ENCODE measurements around the gene HIGD2A.

The HIGD2A gene, protein sequence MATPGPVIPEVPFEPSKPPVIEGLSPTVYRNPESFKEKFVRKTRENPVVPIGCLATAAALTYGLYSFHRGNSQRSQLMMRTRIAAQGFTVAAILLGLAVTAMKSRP

GRCh38 chr5:176388444-176389134 lies at the start of gene HIGD2A, which contains the start of gene NOP16:
TSS of gene HIGD2A (plus strand) at chr5:176388751. CDS start at chr5:176388820, 69 bp downstream.
TSS of gene NOP16 (minus strand) at chr5:176388598. CDS start at chr5:176388539, 59 bp downstream.
- DNase-seq (ENCODE audit: low read depth in 3 of 3, low spot score in 1 of 3): peak; percentile 96 to 98 (median 98)

DNA sequence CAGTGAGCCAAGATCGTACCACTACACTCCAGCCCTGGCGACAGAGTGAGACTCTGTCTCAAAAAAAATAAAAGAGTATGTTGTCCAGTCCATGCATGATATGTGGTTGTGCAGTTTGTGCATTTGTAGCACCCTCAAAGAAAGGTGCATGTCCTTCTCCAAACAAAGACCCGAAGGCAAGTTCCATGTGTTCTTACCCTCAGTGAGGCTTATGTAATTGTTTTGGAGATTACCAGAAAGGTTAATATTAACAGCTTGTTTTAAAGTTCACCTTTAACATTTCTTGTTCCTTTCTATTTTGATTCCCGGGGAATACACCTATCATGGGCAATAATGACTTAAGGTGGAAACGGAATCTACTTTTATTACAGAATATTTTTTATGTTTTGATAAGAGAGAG lies 49.2 kb upstream of the HIGD2A start:
- no peak for DNase-seq (ENCODE audit: low read depth in 3 of 3, low spot score in 1 of 3)

DNA sequence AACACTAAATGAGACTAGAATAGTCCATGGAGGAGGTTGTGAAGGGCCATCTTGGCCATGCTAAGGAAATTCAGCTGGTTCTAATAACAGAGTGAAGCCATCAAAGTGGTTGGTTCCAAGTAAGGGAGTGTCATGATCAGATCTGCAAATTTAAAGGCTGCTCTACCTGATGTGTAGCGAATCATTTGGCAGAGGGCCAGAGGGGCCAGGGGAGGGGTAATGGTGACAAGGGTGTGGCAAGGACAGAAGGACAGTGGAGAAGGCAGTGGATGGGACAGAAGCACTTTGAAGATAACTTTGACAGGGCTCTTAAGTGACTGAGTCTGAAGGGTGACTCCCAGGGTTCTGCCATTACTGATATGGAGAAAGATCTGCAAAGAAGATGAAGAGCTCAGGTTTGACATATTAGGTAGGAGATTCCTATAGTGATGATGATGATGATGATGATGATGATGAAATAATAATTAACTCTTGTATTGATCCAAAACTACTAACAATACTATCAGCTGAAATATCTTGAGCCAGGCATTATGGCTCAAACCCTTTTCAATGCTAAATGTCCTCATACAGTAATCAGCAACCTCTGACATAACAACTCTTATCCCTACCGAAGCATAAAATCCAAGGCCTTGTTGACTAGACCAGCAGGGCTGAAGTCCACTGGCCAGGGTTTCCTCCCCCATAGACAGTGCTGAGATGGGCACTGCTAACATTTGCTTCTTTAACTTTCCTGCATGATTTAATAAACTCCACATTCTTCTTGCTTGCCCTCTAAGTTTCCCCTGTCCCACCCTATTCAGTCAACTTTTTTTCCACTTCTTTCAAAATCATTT lies 47.0 kb upstream of the HIGD2A start:
- DNase-seq (ENCODE audit: low read depth in 3 of 3, low spot score in 1 of 3): no peak

DNA sequence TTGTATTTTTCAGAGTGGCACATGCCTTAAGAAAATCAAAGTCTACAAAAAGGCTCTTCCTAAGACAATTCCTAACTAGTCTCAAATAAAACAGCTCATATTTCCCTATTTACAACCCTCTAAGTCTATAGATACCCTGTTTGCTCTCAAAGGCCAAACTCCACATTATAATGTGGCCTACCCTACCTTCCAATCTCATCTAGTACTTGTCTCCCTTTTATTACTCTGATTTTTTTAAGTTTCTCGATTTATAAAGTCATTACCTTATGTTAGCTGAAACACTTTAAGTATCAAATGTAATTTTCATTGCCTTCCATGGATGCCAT lies 46.4 kb upstream of the HIGD2A start:
- no peak for DNase-seq (ENCODE audit: low read depth in 3 of 3, low spot score in 1 of 3)

- no peak for DNase-seq (ENCODE audit: low read depth in 3 of 3, low spot score in 1 of 3)
These were observed 45.6 kb upstream of the HIGD2A start for GRCh38 chr5:176342766-176343458.

- no peak for DNase-seq (ENCODE audit: low read depth in 3 of 3, low spot score in 1 of 3)
These were observed 38.1 kb upstream of the HIGD2A start for GRCh38 chr5:176350416-176350815.

GRCh38 chr5:176352116-176352878 lies 36.3 kb upstream of the HIGD2A start:
- no peak for DNase-seq (ENCODE audit: low read depth in 3 of 3, low spot score in 1 of 3)

DNA sequence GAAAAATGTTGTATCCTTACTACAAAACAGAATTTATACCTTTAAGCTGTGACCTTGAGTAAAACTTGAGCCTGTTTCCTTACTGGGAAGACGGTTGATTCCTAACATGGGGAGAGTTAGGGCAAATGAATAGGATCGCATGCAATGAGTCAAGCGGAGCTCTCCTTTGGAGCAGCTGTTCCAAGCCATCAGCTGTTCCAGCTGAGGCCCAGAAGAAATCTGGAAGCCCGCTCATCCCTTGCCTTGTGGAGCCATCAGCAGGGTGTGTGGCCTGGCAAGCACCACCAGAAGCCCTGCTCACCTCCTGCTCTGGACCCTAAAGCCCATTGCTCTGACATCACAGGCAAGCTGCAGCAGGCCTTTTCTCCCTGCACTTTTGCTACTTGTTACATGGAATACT lies 35.0 kb upstream of the HIGD2A start:
- no peak for DNase-seq (ENCODE audit: low read depth in 3 of 3, low spot score in 1 of 3)

DNA sequence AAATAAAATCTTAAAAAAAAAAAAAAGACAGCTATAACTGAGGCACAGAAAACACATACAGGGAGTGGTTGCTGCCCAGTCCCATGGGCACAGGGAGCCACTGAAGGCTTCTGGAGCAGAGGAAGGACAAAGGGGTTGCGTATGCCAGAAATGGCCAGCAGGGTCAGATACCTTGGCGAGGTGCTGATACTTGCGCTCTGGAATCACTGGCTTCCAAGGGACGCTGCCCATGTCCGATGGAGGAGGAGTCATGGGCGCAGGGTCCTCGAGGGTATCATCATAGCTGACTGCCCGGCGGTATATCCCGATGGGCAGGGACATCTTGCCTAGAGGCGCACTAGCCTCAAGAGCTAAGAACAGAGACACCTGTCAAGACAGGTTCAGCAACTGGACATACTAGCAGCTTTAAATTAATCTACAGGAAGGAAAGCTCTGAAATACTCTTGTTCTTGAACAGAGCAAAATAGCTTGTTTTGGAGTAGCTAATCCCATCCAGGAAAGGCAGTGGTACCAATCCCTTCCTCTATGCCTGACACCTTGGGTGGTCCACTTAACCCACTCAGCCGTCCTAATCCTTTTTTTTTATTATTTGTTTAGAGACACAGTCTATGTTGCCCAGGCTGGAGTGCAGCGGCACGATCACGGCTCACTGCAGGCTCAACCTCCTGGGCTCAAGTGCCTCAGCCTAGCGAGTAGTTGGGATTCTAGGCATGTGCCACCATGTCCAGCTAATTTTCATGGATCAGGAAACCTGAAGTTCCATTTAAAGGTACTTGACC lies 33.0 kb upstream of the HIGD2A start:
- no peak for DNase-seq (ENCODE audit: low read depth in 3 of 3, low spot score in 1 of 3)

GRCh38 chr5:176356179-176356566 lies 32.4 kb upstream of the HIGD2A start:
- no peak for DNase-seq (ENCODE audit: low read depth in 3 of 3, low spot score in 1 of 3)

DNA sequence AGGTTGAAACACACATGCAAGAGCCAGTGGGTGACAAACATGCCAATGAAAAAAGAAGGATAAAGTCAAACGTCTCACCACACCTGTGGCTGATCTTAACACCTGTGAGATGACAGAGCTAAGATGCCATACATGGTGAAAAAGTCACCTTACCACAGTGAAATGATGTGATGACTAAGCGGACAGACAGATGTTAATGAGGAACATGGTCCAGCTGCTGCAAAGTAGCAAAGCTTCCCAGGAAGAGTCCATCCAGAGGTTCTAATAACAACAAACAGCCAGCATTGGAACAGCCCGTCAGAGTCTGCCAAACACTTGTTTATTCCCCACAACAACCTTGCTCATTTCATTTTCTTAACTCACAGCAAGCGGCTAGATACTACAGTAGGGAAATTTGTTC lies 28.9 kb upstream of the HIGD2A start:
- no peak for DNase-seq (ENCODE audit: low read depth in 3 of 3, low spot score in 1 of 3)

DNA sequence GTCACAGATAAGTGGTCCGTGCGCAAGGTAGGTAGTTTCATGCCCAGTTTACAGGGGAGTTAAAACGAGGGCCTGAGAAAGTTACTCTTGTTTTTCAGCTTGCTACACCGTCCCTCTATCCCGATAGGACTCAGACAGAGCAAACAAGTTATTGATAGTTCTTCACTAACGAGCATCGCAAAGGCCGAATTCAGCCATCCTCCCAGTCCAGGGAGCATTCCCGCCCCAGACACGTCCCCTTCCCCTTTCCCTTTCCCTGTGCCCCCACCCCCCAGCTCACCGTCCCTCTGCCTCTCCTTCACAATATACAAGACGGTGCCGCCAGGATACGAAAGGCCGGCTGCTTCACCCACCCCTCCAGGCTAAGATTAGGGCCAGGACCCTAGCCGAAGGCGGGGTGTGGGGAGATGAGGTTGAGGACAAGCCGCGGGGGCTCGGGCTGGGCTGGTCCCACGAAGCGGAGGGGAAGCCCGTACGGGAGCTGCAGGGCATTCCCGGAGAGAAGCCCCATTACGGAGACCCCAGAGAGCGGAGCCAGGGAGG lies 27.6 kb upstream of the HIGD2A start:
- DNase-seq (ENCODE audit: low read depth in 3 of 3, low spot score in 1 of 3): no peak

DNA sequence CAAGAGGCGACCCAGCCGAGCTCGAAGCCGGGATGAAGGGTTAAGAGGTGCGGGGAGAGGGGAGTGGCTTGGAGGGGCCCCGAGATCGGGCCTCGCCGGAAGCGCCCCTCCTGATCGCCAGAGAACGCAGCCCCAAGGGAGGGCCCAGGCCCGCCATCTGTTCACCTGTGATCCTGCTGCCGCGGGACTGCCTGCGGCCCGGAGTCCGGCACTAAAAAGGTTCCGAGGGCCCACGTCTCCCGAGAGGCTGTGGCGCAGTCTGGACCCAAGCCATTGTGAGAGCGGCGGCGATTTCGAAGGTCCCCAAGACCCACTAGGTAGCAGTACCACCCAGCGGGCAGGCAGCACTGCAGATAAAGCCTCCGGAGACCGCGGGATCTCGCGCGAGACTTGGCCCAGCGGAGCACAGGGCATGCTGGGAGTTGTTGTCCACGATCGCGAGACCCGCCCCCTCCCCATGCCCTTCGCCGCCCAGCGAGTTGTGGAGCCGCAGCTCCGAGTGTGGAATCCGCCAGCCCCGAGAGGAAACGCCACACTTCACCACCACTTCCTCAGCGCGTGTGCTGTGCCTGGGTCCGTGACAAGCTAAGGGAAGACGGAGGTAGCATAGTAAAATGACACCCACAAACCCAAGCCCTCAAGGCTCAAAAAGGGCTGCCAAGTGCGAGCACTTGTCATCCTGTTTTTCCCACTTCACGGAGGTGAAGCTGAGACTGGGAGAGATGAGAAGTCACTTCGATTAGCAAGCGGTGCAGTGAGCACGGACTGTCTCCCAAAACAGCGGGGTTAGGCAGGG lies 26.9 kb upstream of the HIGD2A start, which contains the start of gene KIAA1191:
KIAA1191 (minus strand) TSS at position 328 of the 796 bp plus-strand sequence. CDS start 2,256 bp downstream, outside the sequence.
- DNase-seq (ENCODE audit: low read depth in 3 of 3, low spot score in 1 of 3): peak; percentile 82 to 88 (median 86)

DNA sequence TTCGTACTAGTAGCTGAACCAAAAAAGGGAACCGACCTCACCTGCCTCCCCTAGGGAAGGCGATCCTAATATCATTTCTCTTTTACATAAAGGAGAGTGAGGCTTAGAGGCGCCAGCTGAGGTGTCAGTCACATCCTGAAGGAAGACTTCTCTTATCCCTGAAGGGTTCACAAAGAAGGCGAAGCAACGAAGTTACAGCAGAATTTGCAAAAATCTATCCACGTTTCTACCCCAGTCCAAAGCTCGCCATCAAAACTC lies 26.4 kb upstream of the HIGD2A start:
- no peak for DNase-seq (ENCODE audit: low read depth in 3 of 3, low spot score in 1 of 3)

DNA sequence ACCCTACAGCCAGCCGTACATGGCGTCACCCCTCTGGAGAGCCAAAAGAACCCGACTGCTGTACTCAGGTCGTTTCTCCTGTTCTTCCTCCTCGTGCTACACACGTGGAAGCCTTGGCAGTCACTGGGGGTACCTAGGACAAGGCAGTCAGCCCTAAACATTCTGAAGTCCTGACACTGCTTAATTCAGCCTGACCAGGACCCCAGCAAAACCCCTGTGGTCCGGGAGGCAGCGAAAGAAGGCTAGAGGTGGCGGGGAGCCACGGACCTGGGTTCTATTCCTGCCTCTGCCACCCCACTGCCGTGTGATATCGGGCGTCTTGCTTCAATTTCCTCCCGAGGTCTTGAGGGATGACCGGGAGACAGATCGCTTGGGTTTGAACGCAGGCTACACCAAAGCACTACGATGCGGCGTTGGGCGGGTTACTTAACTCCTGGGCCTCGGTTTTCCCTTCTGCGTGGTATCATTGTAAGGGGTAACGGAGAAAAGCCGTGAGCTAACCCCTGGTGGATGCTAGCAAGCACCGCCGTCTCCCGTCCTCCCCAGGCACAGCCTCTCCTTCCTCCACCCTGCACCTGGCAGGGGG lies 23.7 kb upstream of the HIGD2A start:
- DNase-seq (ENCODE audit: low read depth in 3 of 3, low spot score in 1 of 3): no peak

DNA sequence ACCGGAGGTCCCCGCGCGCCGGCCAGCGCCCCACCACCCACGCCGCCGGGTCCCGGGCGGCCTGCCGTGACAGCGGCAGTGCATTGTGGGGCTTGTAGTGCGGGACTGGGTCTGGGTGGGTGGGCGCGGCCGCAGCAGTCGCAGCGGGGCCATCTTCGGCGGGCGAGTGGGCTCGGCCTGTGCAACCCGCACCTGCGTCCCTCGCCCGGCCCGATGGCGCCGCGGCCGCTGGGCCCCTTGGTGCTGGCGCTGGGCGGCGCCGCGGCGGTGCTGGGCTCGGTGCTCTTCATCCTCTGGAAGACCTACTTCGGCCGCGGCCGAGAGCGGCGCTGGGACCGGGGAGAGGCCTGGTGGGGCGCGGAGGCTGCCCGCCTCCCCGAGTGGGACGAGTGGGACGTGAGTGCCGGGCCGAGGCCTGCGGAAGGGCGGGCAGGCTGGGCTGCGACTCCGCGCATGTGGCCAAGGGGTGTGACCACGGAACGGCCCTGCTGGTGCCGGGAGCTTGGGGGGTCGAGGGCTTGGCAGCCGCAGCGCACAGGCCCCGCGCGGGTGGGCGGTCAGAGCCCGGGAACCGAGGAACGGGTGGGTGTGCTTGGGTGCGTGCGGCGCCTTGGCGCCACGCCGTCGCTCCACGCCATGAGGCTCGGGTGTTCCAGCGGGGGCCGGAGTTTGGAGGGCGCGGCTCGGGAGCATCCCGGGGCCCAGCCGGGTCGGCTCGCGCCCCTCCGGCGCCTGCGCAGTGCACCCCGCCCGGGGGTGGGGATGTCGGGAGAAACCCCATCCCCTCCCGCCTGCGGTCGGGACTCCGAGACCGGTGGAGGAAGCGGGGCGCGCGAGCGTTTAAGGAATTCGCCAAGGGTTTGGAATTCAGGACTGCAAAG lies 23.0 kb upstream of the HIGD2A start, which contains the start of gene ARL10:
ARL10 (plus strand) TSS at position 137 of the 881 bp plus-strand sequence; CDS start at position 214, 77 bp downstream.
- DNase-seq (ENCODE audit: low read depth in 3 of 3, low spot score in 1 of 3): peak in 1 of 3 donors; percentile 45

- DNase-seq (ENCODE audit: low read depth in 3 of 3, low spot score in 1 of 3): no peak
These were observed 22.2 kb upstream of the HIGD2A start for GRCh38 chr5:176366232-176366894.
